ENCODE results near the gene CYTH4. TPM values are rescaled to one million over a fixed set of nuclear protein-coding genes. Genes with fewer than 3 reads are reported as not detected.

The CYTH4 gene
- total RNA-seq, 1 experiment from 2014 or later, result 3.8 TPM

- Histone ChIP-seq H3K27me3 (ENCODE audit: insufficient read depth, low read length) (no peaks in the 10 kb centered on the region), H2AFZ (ENCODE audit: low read depth, low read length, poor library complexity, severe bottlenecking) (no peak overlapping the region), H3K27ac (ENCODE audit: low read depth, low read length) (peak overlapping the region; percentile 100), H4K20me1 (ENCODE audit: insufficient read depth) (no peaks in the 10 kb centered on the region), H3K36me3 (ENCODE audit: control insufficient read depth in 1 of 2, insufficient read depth in 2 of 2, low read length in 2 of 2) (no peaks in the 10 kb centered on the region; a peak in 1 of 4 replicates), H3K79me2 (ENCODE audit: insufficient read depth, low read length) (peaks cover 30% of the 10 kb centered on the region; the same call in 1 of the 2 replicates), H3K4me1 (ENCODE audit: control insufficient read depth in 1 of 2, insufficient read depth in 2 of 2, low read length in 2 of 2) (peaks cover 60 to 81% of the 10 kb centered on the region in 2 experiments), H3K9ac (ENCODE audit: low read length) (peak overlapping the region; percentile 63), H3K4me2 (ENCODE audit: low read length) (peak overlapping the region; percentile 66), H3K9me2 (ENCODE audit: insufficient read depth) (no peaks in the 10 kb centered on the region), H3K9me3 (ENCODE audit: control insufficient read depth in 1 of 2, insufficient read depth in 1 of 2, low read depth in 1 of 2, low read length in 2 of 2) (no peaks in the 10 kb centered on the region), H3K4me3 (replicated peaks in 1 of 2; ENCODE audit: low read depth in 1 of 2, low read length in 2 of 2) (no peak overlapping the region)
- DNase-seq (ENCODE audit: low read depth, low spot score) (peak; percentile 90), ATAC-seq (peak; percentile 84)
- no peak for TF ChIP-seq CEBPB (IDR thresholded peaks at IDR 0.05; ENCODE audit: low read depth)
- peak in 2 of 3 experiments; percentile 99; a peak in 4 of 6 replicates for TF ChIP-seq CTCF (IDR thresholded peaks at IDR 0.05 in 2 of 3, conservative IDR thresholded peaks at IDR 0.05 in 1 of 3; ENCODE audit: borderline replicate concordance in 1 of 3, insufficient read depth in 1 of 3, low read depth in 2 of 3, low read length in 2 of 3)
- TF ChIP-seq MAX (IDR thresholded peaks at IDR 0.05), result no peak
- TF ChIP-seq SIN3A (IDR thresholded peaks at IDR 0.05; ENCODE audit: low read depth), result no peak
- no peak for TF ChIP-seq REST (IDR thresholded peaks at IDR 0.05; ENCODE audit: low read depth)
- TF ChIP-seq YY1 (IDR thresholded peaks at IDR 0.05; ENCODE audit: extremely low read depth, insufficient replicate concordance, low read depth, low read length), result peak; percentile 81
- peak; percentile 59 for TF ChIP-seq POLR2AphosphoS5 (IDR thresholded peaks at IDR 0.05; ENCODE audit: low read depth, low read length)
- TF ChIP-seq RAD21 (IDR thresholded peaks at IDR 0.05; ENCODE audit: low read depth), result no peak
- TF ChIP-seq TCF7L2 (IDR thresholded peaks at IDR 0.05; ENCODE audit: borderline replicate concordance, extremely low read depth, insufficient read depth, insufficient read length), result peak; percentile 65
- TF ChIP-seq JUND (IDR thresholded peaks at IDR 0.05), result no peak
- CTCF ChIA-PET, result interaction anchor here (0.5 to 4.2 kb wide), 24 partner anchors 9 to 290 kb away, joined by 3 to 147 read pairs (median 6); partner anchors contain the start of gene ELFN2
- intact Hi-C loops (cut with micrococcal nuclease), result loop anchor here (1.0 to 2.0 kb wide), 4 partner anchors 11 to 250 kb away; no protein-coding TSS in a partner anchor
- RAD21 ChIA-PET (ENCODE audit: low non-redundant PET in 1 of 2, low total read pairs in 2 of 2, uncharacterized antibody in 2 of 2, unreplicated experiment in 2 of 2), result interaction anchor here (0.6 to 4.3 kb wide), 20 partner anchors 10 to 291 kb away, joined by 3 to 63 read pairs (median 5); partner anchors contain the start of gene GGA1 (in 1 of the 2)
- no TSS peak for BruUV-seq (replicated peaks)
- POLR2A ChIA-PET, result interaction anchor here (0.5 to 5.0 kb wide), 6 partner anchors 12 to 251 kb away, joined by 3 to 152 read pairs (median 3); no protein-coding TSS in a partner anchor
Measured at GRCh38 chr22:37316875-37317371, 34.6 kb downstream of the CYTH4 start.

Measured in HCT116 (cell line).